ENCODE measurements around the gene RAPGEF3.

- no peak for TF ChIP-seq TAF1 (IDR thresholded peaks at IDR 0.05; ENCODE audit: low read depth, low read length)
- no peak for TF ChIP-seq POLR2A (IDR thresholded peaks at IDR 0.05; ENCODE audit: low read depth, low read length)
Observed at GRCh38 chr12:47757840-47758583, 668 bp downstream of the RAPGEF3 start.

Measured in GM12891 (cell line).